Glutamatergic neuron (in vitro differentiated cells): ENCODE measurements around the gene JUP. TPM values are rescaled to one million over a fixed set of nuclear protein-coding genes. Genes with fewer than 3 reads are reported as not detected.

Source experiments
- DNase-seq: peaks from one replicate; pipeline ENCODE4 v3.0.0; 2022
- H3K27ac Mint-ChIP-seq: one replicate; pipeline ENCODE4 v1.8.0; 2020; ENCODE audit warnings: mild to moderate bottlenecking, mixed read lengths, inconsistent platforms; ENCODE audit not compliant: unreplicated experiment
- H3K27me3 Mint-ChIP-seq: one replicate; pipeline ENCODE4 v1.8.0; 2020; ENCODE audit warnings: mild to moderate bottlenecking, moderate library complexity, mixed read lengths, inconsistent platforms; ENCODE audit not compliant: unreplicated experiment
- H3K36me3 Mint-ChIP-seq: one replicate; pipeline ENCODE4 v1.8.0; 2020; ENCODE audit warnings: mild to moderate bottlenecking, mixed read lengths, inconsistent platforms; ENCODE audit not compliant: unreplicated experiment
- H3K4me1 Mint-ChIP-seq: one replicate; pipeline ENCODE4 v1.8.0; 2020; ENCODE audit warnings: mild to moderate bottlenecking, low read depth, mixed read lengths, inconsistent platforms; ENCODE audit not compliant: unreplicated experiment
- H3K4me3 Mint-ChIP-seq: one replicate; pipeline ENCODE4 v1.8.0; 2020; ENCODE audit warnings: mild to moderate bottlenecking, mixed read lengths, inconsistent platforms; ENCODE audit not compliant: unreplicated experiment
- H3K9me3 Mint-ChIP-seq: one replicate; pipeline ENCODE4 v1.8.0; 2020; ENCODE audit warnings: mild to moderate bottlenecking, moderate library complexity, mixed read lengths, inconsistent platforms; ENCODE audit not compliant: unreplicated experiment
- total RNA-seq: library from RNA; stranded (reverse); fragmentation: NEBNext Ultra II Directional; extraction: Animal tissue kit (Norgen Biotek cat#: 25700); gene quantifications from one replicate; pipeline ENCODE4 v1.2.1, GENCODE V29; 2021; ENCODE audit not compliant: unreplicated experiment
- TF ChIP-seq, protein P1 (sequence below): fragments of 200-600 bp; sonication (generic); IDR thresholded peaks from one replicate; pipeline ENCODE4 v1.5.0; 2021; ENCODE audit not compliant: partially characterized antibody, unreplicated experiment

JUP gene
- total RNA-seq, 1 donor from 2014 or later = 252 TPM

- Mint-ChIP-seq H3K36me3 (peaks cover 5% of the 10 kb centered on the region), H3K27me3 (peaks cover 24% of the 10 kb centered on the region), H3K27ac (no peak overlapping the region), H3K4me1 (peaks cover 21% of the 10 kb centered on the region), H3K4me3 (no peak overlapping the region), H3K9me3 (peaks cover 24% of the 10 kb centered on the region)
- DNase-seq = no peak
- TF ChIP-seq, protein P1, sequence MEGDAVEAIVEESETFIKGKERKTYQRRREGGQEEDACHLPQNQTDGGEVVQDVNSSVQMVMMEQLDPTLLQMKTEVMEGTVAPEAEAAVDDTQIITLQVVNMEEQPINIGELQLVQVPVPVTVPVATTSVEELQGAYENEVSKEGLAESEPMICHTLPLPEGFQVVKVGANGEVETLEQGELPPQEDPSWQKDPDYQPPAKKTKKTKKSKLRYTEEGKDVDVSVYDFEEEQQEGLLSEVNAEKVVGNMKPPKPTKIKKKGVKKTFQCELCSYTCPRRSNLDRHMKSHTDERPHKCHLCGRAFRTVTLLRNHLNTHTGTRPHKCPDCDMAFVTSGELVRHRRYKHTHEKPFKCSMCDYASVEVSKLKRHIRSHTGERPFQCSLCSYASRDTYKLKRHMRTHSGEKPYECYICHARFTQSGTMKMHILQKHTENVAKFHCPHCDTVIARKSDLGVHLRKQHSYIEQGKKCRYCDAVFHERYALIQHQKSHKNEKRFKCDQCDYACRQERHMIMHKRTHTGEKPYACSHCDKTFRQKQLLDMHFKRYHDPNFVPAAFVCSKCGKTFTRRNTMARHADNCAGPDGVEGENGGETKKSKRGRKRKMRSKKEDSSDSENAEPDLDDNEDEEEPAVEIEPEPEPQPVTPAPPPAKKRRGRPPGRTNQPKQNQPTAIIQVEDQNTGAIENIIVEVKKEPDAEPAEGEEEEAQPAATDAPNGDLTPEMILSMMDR = no peak
These were observed 16.5 kb downstream of the JUP start for GRCh38 chr17:41769985-41770384.

DNA sequence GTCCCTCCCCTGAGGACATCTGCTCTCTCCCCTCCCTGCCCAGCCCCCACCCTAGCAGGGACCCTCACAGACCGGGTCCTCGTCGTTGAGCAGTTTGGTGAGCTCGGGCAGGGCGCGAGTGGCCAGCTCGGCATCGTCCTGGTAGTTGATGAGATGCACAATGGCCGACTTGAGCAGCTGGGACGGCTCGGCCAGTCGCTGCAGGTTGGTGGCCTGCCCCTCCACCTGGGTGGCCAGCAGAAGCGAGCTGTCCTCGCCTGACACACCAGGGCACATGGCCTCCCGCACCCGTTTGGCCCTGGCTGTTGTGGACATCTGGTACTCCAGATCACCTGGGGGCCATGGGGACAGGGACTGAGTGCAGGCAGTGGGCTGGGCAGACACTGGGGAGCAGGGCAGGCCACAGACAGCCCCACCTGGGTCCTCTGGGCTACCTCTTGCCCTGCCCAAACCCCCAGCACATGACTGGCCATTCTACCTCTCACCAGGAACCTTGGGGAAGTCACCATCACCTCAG lies 17.1 kb downstream of the JUP start:
- H3K36me3 Mint-ChIP-seq = peaks cover 5% of the 10 kb centered on the region
- H3K4me1 Mint-ChIP-seq = peaks cover 21% of the 10 kb centered on the region
- peaks cover 24% of the 10 kb centered on the region for H3K9me3 Mint-ChIP-seq
- TF ChIP-seq, protein P1 = no peak
- no peak for DNase-seq
- H3K4me3 Mint-ChIP-seq = no peak overlapping the region
- H3K27ac Mint-ChIP-seq = no peak overlapping the region
- peaks cover 24% of the 10 kb centered on the region for H3K27me3 Mint-ChIP-seq

- no peak for DNase-seq
- Mint-ChIP-seq H3K9me3 (peaks cover 24% of the 10 kb centered on the region), H3K4me3 (no peak overlapping the region), H3K36me3 (peaks cover 5% of the 10 kb centered on the region), H3K27me3 (peaks cover 23% of the 10 kb centered on the region), H3K4me1 (peaks cover 18% of the 10 kb centered on the region), H3K27ac (no peak overlapping the region)
- TF ChIP-seq, protein P1 = no peak
These were observed 17.7 kb downstream of the JUP start for GRCh38 chr17:41768682-41769288.

GRCh38 chr17:41767324-41768042 lies 19.0 kb downstream of the JUP start:
- H3K27me3 Mint-ChIP-seq = peaks cover 16% of the 10 kb centered on the region
- no peak for DNase-seq
- TF ChIP-seq, protein P1 = no peak
- H3K4me3 Mint-ChIP-seq = no peak overlapping the region
- peaks cover 8% of the 10 kb centered on the region for H3K4me1 Mint-ChIP-seq
- H3K36me3 Mint-ChIP-seq = peaks cover 5% of the 10 kb centered on the region
- peaks cover 17% of the 10 kb centered on the region for H3K9me3 Mint-ChIP-seq
- no peak overlapping the region for H3K27ac Mint-ChIP-seq

- TF ChIP-seq, protein P1 = no peak
- Mint-ChIP-seq H3K4me1 (peaks cover 4% of the 10 kb centered on the region), H3K9me3 (peaks cover 14% of the 10 kb centered on the region), H3K36me3 (peaks cover 5% of the 10 kb centered on the region), H3K27me3 (peaks cover 15% of the 10 kb centered on the region), H3K27ac (no peak overlapping the region), H3K4me3 (no peak overlapping the region)
- no peak for DNase-seq
These were observed 20.4 kb downstream of the JUP start for GRCh38 chr17:41766135-41766534.
